Activated T-helper 1 cell treated with anti-CD3 and anti-CD28 coated beads, Interleukin-12 subunit alpha, Interleukin-12 subunit beta, Interleukin-2, Interleukin-4 antibody, amounts not matched to agents 30 ng/mL and 10 ng/mL and 1 ng/mL, durations not matched to agents 14 hours and 24 hours and 36 hours (primary cell): ENCODE data around the gene CAPN14. TPM values are rescaled to one million over a fixed set of nuclear protein-coding genes. Genes with fewer than 3 reads are reported as not detected.

Experiments used
- DNase-seq: peaks from one replicate; pipeline ENCODE4 v3.0.0; 2021; ENCODE audit warnings: low spot score
- H3K27ac Mint-ChIP-seq: one replicate; pipeline ENCODE4 v1.8.0; 2021; ENCODE audit warnings: mild to moderate bottlenecking, mixed read lengths
- H3K27me3 Mint-ChIP-seq: one replicate; pipeline ENCODE4 v1.8.0; 2022; ENCODE audit warnings: mild to moderate bottlenecking, moderate library complexity, mixed read lengths; ENCODE audit not compliant: insufficient read depth
- H3K36me3 Mint-ChIP-seq: one replicate; pipeline ENCODE4 v1.8.0; 2021; ENCODE audit warnings: low read depth, mixed read lengths
- H3K4me1 Mint-ChIP-seq: one replicate; pipeline ENCODE4 v1.8.0; 2021; ENCODE audit warnings: low read depth, mixed read lengths
- H3K4me3 Mint-ChIP-seq: one replicate; pipeline ENCODE4 v1.8.0; 2021; ENCODE audit warnings: mild to moderate bottlenecking, moderate library complexity, mixed read lengths
- H3K9me3 Mint-ChIP-seq: one replicate; pipeline ENCODE4 v1.8.0; 2021; ENCODE audit warnings: mixed read lengths
- intact Hi-C: fragments of 100-400 bp; cut with micrococcal nuclease; formaldehyde crosslinking; loops from one replicate; pipeline ENCODE4 v1.15.1; 2024
- total RNA-seq: library from RNA; stranded (reverse); gene quantifications from 2 replicates; pipeline ENCODE4 v1.2.3, GENCODE V29; 2022

Gene CAPN14
- total RNA-seq, 1 donor from 2014 or later: 0.18 TPM

DNA sequence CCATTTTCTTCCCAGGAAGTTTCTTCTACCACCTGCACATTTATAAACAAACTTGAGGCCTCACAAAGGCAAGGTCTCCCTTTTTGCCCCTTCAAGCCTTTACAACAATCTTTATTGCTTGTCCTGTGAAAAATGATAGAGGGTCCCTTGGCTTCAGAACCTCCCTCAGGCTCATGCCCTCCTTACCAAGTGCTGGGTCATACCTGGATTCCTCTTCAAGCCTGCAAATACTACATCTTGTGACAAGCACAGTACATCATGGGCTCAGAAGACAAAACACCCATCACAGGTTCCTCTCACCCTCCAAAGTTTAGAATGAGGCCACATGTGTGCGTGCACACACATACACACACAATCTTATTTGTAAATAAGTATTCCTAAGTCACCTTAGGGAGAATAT, 9.1 kb downstream of the CAPN14 start:
- Mint-ChIP-seq H3K9me3 (no peaks in the 10 kb centered on the region), H3K27ac (no peak overlapping the region), H3K27me3 (no peaks in the 10 kb centered on the region), H3K4me1 (no peaks in the 10 kb centered on the region), H3K4me3 (no peak overlapping the region), H3K36me3 (no peaks in the 10 kb centered on the region)
- no peak for DNase-seq
- intact Hi-C loops: no loop called here

DNA sequence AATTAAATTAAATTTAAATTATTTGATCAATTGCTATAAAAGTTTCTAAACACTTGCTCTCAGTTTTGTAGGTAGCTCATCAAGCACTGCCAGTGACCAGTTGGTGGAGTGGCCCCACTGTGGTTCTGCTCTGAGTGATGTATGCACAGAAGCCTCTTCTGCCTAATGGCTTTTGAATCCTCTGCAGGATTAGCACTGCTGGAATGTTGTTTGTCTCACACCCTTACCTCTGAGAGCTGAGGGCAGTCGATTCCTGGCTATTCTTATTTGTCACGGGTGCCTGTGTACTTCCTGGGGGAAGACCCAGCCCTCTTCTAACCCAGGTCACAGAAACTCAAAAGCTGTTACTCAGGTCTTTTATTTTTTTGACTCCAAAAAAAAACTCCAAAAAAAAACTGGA, 9.5 kb downstream of the CAPN14 start:
- intact Hi-C loops: no loop called here
- H3K4me3 Mint-ChIP-seq: no peak overlapping the region
- DNase-seq: no peak
- no peaks in the 10 kb centered on the region for H3K4me1 Mint-ChIP-seq
- H3K27ac Mint-ChIP-seq: no peak overlapping the region
- H3K27me3 Mint-ChIP-seq: no peaks in the 10 kb centered on the region
- H3K9me3 Mint-ChIP-seq: no peaks in the 10 kb centered on the region
- no peaks in the 10 kb centered on the region for H3K36me3 Mint-ChIP-seq

DNA sequence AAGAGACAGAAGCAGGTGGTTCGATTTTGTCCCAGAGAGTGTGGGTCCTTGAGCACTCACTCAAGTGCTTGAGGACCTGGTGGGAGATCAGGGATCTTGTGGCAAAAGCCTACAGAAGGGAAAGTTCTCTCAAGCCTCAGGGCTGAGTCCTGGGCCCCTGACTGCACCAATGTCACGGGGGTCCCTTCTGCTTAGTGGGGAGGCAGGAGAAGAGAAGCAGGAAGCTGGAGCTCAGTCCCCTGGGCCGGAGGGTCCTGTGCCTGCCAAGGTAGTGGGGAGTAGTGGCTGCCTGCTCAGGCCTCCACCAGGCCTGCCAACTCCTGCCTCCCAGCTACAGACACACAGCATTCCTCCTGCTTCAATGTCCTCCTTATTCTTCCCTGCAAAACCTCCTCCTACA, 11.7 kb downstream of the CAPN14 start:
- Mint-ChIP-seq H3K27ac (no peak overlapping the region), H3K36me3 (no peaks in the 10 kb centered on the region), H3K4me3 (no peak overlapping the region), H3K27me3 (no peaks in the 10 kb centered on the region), H3K9me3 (no peaks in the 10 kb centered on the region), H3K4me1 (no peaks in the 10 kb centered on the region)
- DNase-seq: no peak
- intact Hi-C loops: no loop called here

DNA sequence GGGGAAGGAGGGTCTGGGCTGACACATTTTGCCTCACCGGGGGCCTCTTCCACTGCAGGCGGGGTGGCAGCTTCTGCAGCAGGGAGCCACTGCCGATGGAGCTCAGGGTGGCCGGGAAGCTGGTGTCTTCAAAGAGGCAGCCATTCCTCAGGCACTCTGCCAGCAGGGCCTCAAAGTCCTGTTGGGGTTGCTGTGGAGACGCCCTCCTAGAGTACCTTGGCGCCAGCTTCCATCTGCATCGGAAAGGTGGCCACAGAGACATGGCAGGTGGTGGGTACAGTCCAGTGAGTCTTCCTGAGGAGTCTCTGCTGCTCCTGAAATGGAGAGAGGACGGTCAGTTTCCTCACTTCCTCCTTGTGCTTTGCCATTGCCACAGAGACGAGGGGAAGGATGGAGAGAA, 12.1 kb downstream of the CAPN14 start:
- Mint-ChIP-seq H3K36me3 (no peaks in the 10 kb centered on the region), H3K27ac (no peak overlapping the region), H3K27me3 (no peaks in the 10 kb centered on the region), H3K4me1 (no peaks in the 10 kb centered on the region), H3K4me3 (no peak overlapping the region), H3K9me3 (no peaks in the 10 kb centered on the region)
- no peak for DNase-seq
- intact Hi-C loops: no loop called here

DNA sequence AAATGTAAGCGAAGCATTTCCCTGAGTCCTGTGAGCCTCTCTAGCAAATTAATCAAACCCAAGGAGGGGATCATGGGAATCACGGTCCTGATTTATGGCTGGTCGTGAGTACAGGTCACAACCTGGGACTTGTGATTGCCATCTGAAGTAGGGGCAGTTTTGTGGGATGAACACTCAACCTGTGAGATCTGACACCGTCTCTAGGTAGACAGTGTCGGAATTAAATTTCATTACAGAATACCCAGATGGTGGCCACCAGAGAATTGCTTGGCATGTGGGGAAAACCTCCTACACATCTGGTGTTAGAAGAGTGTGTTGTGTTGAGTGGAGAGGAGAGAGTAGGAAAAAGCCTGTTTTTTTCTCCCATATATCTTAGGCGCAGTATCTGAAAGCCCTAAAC, 12.5 kb downstream of the CAPN14 start:
- no peaks in the 10 kb centered on the region for H3K9me3 Mint-ChIP-seq
- H3K4me1 Mint-ChIP-seq: no peaks in the 10 kb centered on the region
- H3K4me3 Mint-ChIP-seq: no peak overlapping the region
- intact Hi-C loops: no loop called here
- H3K27ac Mint-ChIP-seq: no peak overlapping the region
- no peak for DNase-seq
- H3K36me3 Mint-ChIP-seq: no peaks in the 10 kb centered on the region
- no peaks in the 10 kb centered on the region for H3K27me3 Mint-ChIP-seq

DNA sequence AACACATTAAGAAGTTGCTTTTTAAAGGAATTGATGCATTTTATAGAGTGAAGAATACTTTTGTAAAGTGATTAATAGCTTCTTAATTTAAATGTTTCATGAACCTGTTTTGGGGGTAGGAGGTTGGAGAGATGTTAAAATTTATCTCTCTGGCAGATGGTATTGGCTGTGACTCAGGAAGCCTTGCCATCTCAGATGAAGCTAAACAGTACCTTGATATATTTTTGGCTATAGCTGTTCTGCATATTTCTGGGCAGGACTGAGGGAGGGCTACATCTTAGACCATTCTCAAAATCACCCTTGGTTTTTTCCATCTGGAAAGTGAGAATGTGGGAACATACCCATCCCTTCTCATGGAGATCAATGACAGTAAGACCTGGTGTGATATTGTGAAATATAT, 13.4 kb downstream of the CAPN14 start:
- Mint-ChIP-seq H3K36me3 (no peaks in the 10 kb centered on the region), H3K27ac (no peak overlapping the region), H3K4me3 (no peak overlapping the region), H3K4me1 (no peaks in the 10 kb centered on the region), H3K27me3 (peaks cover under 1% of the 10 kb centered on the region), H3K9me3 (no peaks in the 10 kb centered on the region)
- intact Hi-C loops: no loop called here
- DNase-seq: no peak

DNA sequence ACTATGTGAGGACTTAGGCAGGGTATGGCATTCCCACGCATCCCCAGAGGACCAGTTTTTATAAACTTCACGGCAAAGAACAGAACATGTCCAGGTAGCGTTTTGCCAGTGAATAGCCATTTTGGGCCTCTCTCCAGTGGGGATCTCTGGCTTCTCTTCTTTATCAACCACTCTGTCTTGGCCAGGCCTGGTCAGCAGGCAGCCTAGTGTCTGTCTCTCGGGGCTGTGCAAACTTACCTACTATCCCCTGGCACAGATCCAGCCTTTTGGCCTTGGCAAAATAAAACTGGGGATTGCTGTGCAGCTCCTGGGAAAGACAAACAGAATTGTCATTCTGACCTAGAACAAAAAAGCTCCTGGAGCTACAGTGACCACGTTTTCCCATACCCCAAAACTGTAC, 14.5 kb downstream of the CAPN14 start:
- DNase-seq: no peak
- Mint-ChIP-seq H3K36me3 (no peaks in the 10 kb centered on the region), H3K27ac (no peak overlapping the region), H3K4me3 (no peak overlapping the region), H3K9me3 (no peaks in the 10 kb centered on the region), H3K4me1 (no peaks in the 10 kb centered on the region), H3K27me3 (peaks cover 4% of the 10 kb centered on the region)
- intact Hi-C loops: no loop called here

DNA sequence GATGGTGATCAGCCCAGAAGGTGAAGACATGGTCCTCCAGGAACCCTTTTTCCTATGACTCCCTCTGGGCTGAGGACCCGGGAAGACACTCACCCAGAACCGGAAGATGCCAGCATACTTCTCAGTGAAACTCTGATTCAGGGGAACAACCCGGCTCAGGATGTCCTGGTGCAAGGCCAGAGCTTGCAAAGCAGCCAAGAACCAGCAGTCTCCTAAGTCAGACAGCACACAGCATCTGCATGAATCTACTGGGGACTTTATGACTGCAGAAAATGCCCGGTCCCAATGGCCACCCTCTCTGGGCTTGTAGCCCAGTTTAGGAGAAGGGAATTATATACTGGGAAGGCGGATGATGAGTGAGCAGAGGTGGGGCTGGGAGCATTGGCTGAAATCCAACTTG, 15.3 kb downstream of the CAPN14 start:
- Mint-ChIP-seq H3K36me3 (no peaks in the 10 kb centered on the region), H3K27ac (no peak overlapping the region), H3K4me1 (no peaks in the 10 kb centered on the region), H3K4me3 (no peak overlapping the region), H3K27me3 (peaks cover 4% of the 10 kb centered on the region), H3K9me3 (no peaks in the 10 kb centered on the region)
- intact Hi-C loops: no loop called here
- DNase-seq: no peak

DNA sequence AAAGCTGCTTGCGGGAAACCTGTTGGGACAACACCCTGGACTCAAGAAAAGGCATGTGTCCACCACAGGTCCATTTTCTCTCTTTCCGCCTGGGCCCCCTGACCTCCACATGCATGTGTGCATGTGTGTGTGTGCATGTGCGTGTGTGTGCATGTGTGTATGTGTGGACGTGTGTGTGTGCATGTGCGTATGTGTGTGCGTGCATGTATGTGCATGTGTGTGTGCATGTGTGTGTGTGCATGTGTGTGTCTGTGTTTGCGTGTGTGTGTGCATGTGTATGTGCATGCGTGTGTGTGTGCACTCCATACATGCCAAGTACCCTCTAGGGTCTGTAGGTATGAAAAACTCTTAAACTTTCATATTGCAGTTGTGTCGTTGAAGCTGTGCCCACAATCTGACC, 16.3 kb downstream of the CAPN14 start:
- Mint-ChIP-seq H3K4me3 (no peak overlapping the region), H3K27me3 (peaks cover 4% of the 10 kb centered on the region), H3K27ac (no peak overlapping the region), H3K36me3 (no peaks in the 10 kb centered on the region), H3K4me1 (no peaks in the 10 kb centered on the region), H3K9me3 (no peaks in the 10 kb centered on the region)
- no peak for DNase-seq
- intact Hi-C loops: no loop called here

DNA sequence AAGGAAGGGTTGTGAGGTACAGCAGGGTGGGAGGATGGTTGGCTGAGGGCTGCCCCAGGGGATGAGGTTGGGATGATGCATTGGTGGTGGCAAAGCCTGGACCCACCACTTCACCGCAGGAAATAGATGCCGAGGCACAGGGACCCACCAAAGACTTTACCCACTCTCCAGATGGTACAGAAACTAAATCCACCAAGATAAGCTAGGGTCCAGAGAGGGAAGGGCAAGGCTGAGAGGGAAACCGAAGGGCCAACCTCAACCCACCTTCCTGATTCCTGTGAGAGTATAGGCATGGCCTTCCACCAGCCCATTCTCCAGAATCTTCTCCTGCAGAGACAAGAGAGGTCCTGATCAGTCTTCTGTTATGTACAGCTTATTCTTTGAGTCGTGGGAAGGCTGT, 18.1 kb downstream of the CAPN14 start:
- H3K9me3 Mint-ChIP-seq: no peaks in the 10 kb centered on the region
- intact Hi-C loops: no loop called here
- H3K4me3 Mint-ChIP-seq: no peak overlapping the region

DNA sequence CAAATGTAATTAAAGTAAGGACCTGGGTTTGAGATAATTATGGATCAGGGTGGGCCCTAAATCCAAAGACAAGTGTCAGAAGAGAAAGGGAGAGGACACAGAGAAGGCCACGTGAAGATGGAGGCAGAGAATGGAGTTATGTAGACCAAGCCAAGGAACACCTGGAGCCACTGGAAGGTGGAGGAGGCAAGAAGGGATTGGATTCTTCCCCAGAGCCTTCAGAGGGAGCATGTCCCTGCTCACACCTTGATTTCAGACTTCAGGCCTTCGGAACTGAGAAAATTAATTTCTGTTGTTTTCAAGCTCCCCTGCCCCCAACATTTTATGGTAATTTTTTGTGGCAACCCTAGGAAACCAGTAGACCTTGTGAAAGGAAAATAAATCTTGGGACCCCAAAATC, 19.6 kb downstream of the CAPN14 start:
- no peak for DNase-seq
- intact Hi-C loops: no loop called here
- H3K36me3 Mint-ChIP-seq: no peaks in the 10 kb centered on the region
- no peak overlapping the region for H3K27ac Mint-ChIP-seq
- H3K27me3 Mint-ChIP-seq: peaks cover 4% of the 10 kb centered on the region
- H3K9me3 Mint-ChIP-seq: no peaks in the 10 kb centered on the region
- no peak overlapping the region for H3K4me3 Mint-ChIP-seq
- no peaks in the 10 kb centered on the region for H3K4me1 Mint-ChIP-seq

More for the DNA sequence above, 18.1 kb downstream of the CAPN14 start:
- H3K27me3 Mint-ChIP-seq: peaks cover 4% of the 10 kb centered on the region
- H3K36me3 Mint-ChIP-seq: no peaks in the 10 kb centered on the region
- no peak for DNase-seq
- H3K27ac Mint-ChIP-seq: no peak overlapping the region
- no peaks in the 10 kb centered on the region for H3K4me1 Mint-ChIP-seq

DNA sequence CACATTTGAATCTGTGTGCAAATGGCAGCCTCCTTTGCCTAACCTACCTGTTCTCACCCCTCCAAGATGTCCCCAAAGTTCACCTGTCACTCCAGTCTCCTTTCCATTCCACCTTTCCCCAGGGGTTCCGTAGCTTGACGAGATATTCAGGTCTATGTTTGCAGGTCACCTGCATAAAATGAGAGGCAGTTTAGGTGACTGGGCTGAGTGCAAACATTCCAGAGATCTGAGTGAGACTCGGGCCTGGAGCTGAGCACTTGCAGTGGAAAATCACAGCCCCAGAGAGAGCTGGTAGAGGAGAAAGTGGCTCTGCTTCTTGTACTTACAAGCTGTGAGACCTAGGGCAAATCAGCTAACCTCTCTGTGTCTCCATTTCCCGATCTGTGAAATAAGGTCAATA, 20.1 kb downstream of the CAPN14 start:
- Mint-ChIP-seq H3K27ac (no peak overlapping the region), H3K27me3 (peaks cover 4% of the 10 kb centered on the region), H3K9me3 (no peaks in the 10 kb centered on the region), H3K4me1 (no peaks in the 10 kb centered on the region), H3K36me3 (no peaks in the 10 kb centered on the region), H3K4me3 (no peak overlapping the region)
- DNase-seq: no peak
- intact Hi-C loops: no loop called here

DNA sequence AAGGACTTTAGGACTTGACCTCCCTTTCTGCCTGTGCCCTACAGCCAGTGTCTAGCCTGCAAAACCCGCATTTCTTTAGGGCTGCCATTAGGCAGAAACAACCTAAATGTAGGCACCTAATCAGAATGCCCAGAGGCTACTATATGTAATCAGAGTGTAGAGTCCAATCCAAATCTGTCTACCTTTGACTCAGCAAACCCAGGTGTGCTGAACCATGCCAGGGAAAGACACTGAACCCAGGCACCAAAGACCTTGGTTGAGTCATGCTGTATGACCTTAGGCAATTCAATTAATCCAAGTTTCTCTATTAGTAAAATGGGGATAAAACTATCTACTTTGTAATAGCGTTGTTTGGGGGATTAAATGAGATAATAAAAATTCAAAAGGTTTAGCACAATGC, 20.7 kb downstream of the CAPN14 start:
- Mint-ChIP-seq H3K27ac (no peak overlapping the region), H3K4me1 (no peaks in the 10 kb centered on the region), H3K9me3 (no peaks in the 10 kb centered on the region), H3K36me3 (no peaks in the 10 kb centered on the region), H3K4me3 (no peak overlapping the region), H3K27me3 (peaks cover 4% of the 10 kb centered on the region)
- no peak for DNase-seq
- intact Hi-C loops: no loop called here

DNA sequence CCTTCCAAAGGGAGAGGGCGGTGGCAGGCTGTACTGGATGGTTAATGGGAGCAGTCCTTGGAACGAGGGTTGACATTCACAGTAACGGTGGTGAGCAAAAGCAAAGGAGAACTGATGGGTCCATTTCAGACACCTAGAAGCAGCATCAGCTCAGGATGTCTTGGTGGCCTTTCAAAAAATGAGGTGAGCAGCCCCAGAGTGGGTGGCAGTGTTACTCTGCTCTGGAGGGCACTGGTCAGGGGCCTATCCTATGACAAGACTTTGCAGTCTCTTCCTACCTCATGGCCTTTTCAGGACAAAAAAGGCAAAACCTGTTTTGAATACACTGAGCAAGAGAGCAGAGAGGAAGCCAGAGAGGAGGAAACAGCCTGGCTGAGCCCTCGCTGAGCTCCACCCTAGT, 23.5 kb downstream of the CAPN14 start:
- no peak overlapping the region for H3K27ac Mint-ChIP-seq
- H3K36me3 Mint-ChIP-seq: no peaks in the 10 kb centered on the region
- H3K4me3 Mint-ChIP-seq: no peak overlapping the region
- no peaks in the 10 kb centered on the region for H3K4me1 Mint-ChIP-seq
- peaks cover 2% of the 10 kb centered on the region for H3K27me3 Mint-ChIP-seq
- H3K9me3 Mint-ChIP-seq: no peaks in the 10 kb centered on the region
- intact Hi-C loops: no loop called here
- DNase-seq: no peak
